K562 (cell line): ENCODE results near the gene CLIP1. TPM values are rescaled to one million over a fixed set of nuclear protein-coding genes. Genes with fewer than 3 reads are reported as not detected.

Experiments
- ATAC-seq: fragments of 200-7000 bp; cut with Tn5 transposase; 3 replicates; pipeline ENCODE4 v1.9.1; 2020; ENCODE audit warnings: moderate library complexity
- BruUV-seq: library from RNA; stranded (reverse); fragments of 400-500 nt; replicated peaks from 2 replicates; lab custom pipeline; 2021; lab: Mats Ljungman, UMichigan
- CTCF ChIA-PET: fragments of 300-600 bp; formaldehyde crosslinking; extraction: SDS; loops from one replicate; lab custom pipeline; 2021; ENCODE audit warnings: low intra/inter-chr PET ratio; lab: Yijun Ruan, JAX
- POLR2A ChIA-PET: fragments of 300-600, 350-650 bp; sonication (Branson Sonifier 250); formaldehyde crosslinking; extraction: SDS; loops from one replicate; lab custom pipeline; 2021; ENCODE audit warnings: antibody characterized with exemption, inconsistent platforms; lab: Yijun Ruan, JAX
- DNase-seq, 4 experiments: peaks; one replicate each; pipeline versions ENCODE4 v3.0.0 to v3.0.0-alpha.2; 2011 to 2018; ENCODE audit warnings: low spot score in 3 of 4, mixed read lengths in 3 of 4; ENCODE audit errors: extremely low read depth in 1 of 4
- FAIRE-seq: peaks from 2 replicates; lab custom pipeline; 2011; peaks lifted over from hg19 to GRCh38; lab: Jason Lieb, UNC
- H2AFZ ChIP-seq: 2 replicates; pipeline ENCODE4 v1.6.0; 2011; ENCODE audit warnings: low read depth, low read length, control low read depth, inconsistent platforms
- H3K27ac ChIP-seq: fragments of 200-600 bp; 3 replicates; pipeline ENCODE4 v1.8.0; 2011; ENCODE audit warnings: low read depth, mild to moderate bottlenecking, control low read depth, inconsistent platforms, low read length, moderate library complexity, mixed read lengths; ENCODE audit errors: extremely low read depth
- H3K27me3 ChIP-seq, 2 experiments: fragments of 300-600 bp in 1 of 2; 2 replicates in 1 of 2; 3 replicates in 1 of 2; pipeline versions ENCODE4 v1.6.0 to v1.8.0; 2011; ENCODE audit warnings: inconsistent platforms in 2 of 2, low read length in 2 of 2, mild to moderate bottlenecking in 1 of 2, mixed read lengths in 1 of 2, moderate library complexity in 1 of 2; ENCODE audit not compliant: control insufficient read depth in 2 of 2, insufficient read depth in 2 of 2
- H3K36me3 ChIP-seq: fragments of 300-600 bp; 3 replicates; pipeline ENCODE4 v1.8.0; 2011; ENCODE audit warnings: mild to moderate bottlenecking, low read length, inconsistent platforms; ENCODE audit not compliant: control insufficient read depth, insufficient read depth
- H3K4me1 ChIP-seq, 2 experiments: fragments of 200-600 bp in 1 of 2; replicated peaks in 1 of 2; 2 replicates in 1 of 2; 3 replicates in 1 of 2; pipeline versions ENCODE4 v1.5.1 to v1.8.0; 2011; ENCODE audit warnings: inconsistent platforms in 2 of 2, low read length in 2 of 2, mild to moderate bottlenecking in 1 of 2, mixed read lengths in 1 of 2, moderate library complexity in 1 of 2; ENCODE audit not compliant: control insufficient read depth in 2 of 2, insufficient read depth in 2 of 2
- H3K4me2 ChIP-seq: 2 replicates; pipeline ENCODE4 v1.6.1; 2011; ENCODE audit warnings: low read length, control low read depth, inconsistent platforms, mixed read lengths; ENCODE audit not compliant: insufficient read depth
- H3K4me3 ChIP-seq: fragments of 200-600 bp; sonication (generic), shearing (Covaris generic); 2 replicates; pipeline ENCODE4 v1.5.1; 2016; ENCODE audit warnings: control low read depth, inconsistent platforms
- H3K79me2 ChIP-seq: fragments of 200-600 bp; 3 replicates; pipeline ENCODE4 v1.8.0; 2011; ENCODE audit warnings: low read length, inconsistent platforms; ENCODE audit not compliant: control insufficient read depth, insufficient read depth
- H3K9ac ChIP-seq, 2 experiments: 2 replicates each; pipeline versions ENCODE4 v1.6.0 to v1.6.1; 2011; ENCODE audit warnings: low read depth in 2 of 2, low read length in 2 of 2, control low read depth in 1 of 2, inconsistent platforms in 1 of 2, mild to moderate bottlenecking in 1 of 2, mixed read lengths in 1 of 2; ENCODE audit not compliant: insufficient read depth in 1 of 2
- H3K9me1 ChIP-seq: one replicate; pipeline ENCODE4 v1.6.0; 2011; ENCODE audit warnings: inconsistent platforms, mild to moderate bottlenecking, low read length, moderate library complexity; ENCODE audit not compliant: control insufficient read depth, insufficient read depth
- H3K9me3 ChIP-seq: replicated peaks from 2 replicates; pipeline ENCODE4 v1.5.1; 2011; ENCODE audit warnings: low read depth, low read length, inconsistent platforms; ENCODE audit not compliant: control insufficient read depth, insufficient read depth
- H4K20me1 ChIP-seq: replicated peaks from 2 replicates; pipeline ENCODE4 v1.6.1; 2011; ENCODE audit warnings: low read length, inconsistent platforms, mixed read lengths; ENCODE audit not compliant: control insufficient read depth, insufficient read depth
- JUNB ChIP-seq: fragments of 450-650 bp; formaldehyde crosslinking; conservative IDR thresholded peaks from 2 replicates; pipeline ENCODE4 v1.4.0; 2020; ENCODE audit warnings: mild to moderate bottlenecking
- SLC30A9 ChIP-seq: fragments of 250-450 bp; sonication (Bioruptor Pico); IDR thresholded peaks from 2 replicates; pipeline ENCODE4 v1.8.0; 2022; ENCODE audit warnings: mild to moderate bottlenecking, moderate library complexity
- ZNF347 ChIP-seq: fragments of 450-650 bp; formaldehyde crosslinking; IDR thresholded peaks from 2 replicates; pipeline ENCODE4 v1.4.0; 2020; ENCODE audit warnings: low read depth, mild to moderate bottlenecking, moderate library complexity
- WGBS: fragments of 100-300 bp; shearing (Covaris generic); methylation state at CpG from one replicate; pipeline ENCODE4 v1.1.6; 2016; ENCODE audit warnings: low coverage, mixed read lengths; ENCODE audit not compliant: insufficient coverage; ENCODE audit errors: missing lambda C conversion rate; 5-methylcytosine and 5-hydroxymethylcytosine counted together
- in situ Hi-C: fragments of 300-500 bp; cut with MboI; formaldehyde crosslinking; loops from 4 replicates; pipeline ENCODE4 v1.15.0; 2018; ENCODE audit warnings: inconsistent platforms, mixed read lengths
- intact Hi-C: fragments of 100-400 bp; cut with micrococcal nuclease; formaldehyde crosslinking; loops from 2 replicates; pipeline ENCODE4 v1.14.2; 2022
- polyA plus RNA-seq, 8 experiments: library from polyadenylated mRNA; depleted of rRNA in 4 of 8; stranded (reverse) in 5 of 8; unstranded in 3 of 8; fragments of >200 nt; fragmentation: Nextera tagmentation in 2 of 8; fragmentation: Illumina TruSeq in 1 of 8; extraction: Ambion mirVana in 2 of 8; extraction: Trizol in 1 of 8; gene quantifications; 2 replicates each; pipeline versions ENCODE4 v1.2.1 to v1.2.3, GENCODE V29; 2011 to 2014; ENCODE audit warnings: inconsistent platforms in 1 of 8, missing spikeins in 1 of 8
- total RNA-seq, 7 experiments: library from RNA; depleted of rRNA in 6 of 7; stranded (reverse); fragments of >200 nt in 6 of 7; fragmentation: Illumina TruSeq in 2 of 7; extraction: Trizol in 2 of 7; gene quantifications; 2 replicates each; pipeline versions ENCODE4 v1.2.1 to v1.2.3, GENCODE V29; 2011 to 2021; ENCODE audit warnings: low replicate concordance in 1 of 7
- TF ChIP-seq, protein P1 (sequence below): fragments of 450-650 bp; formaldehyde crosslinking; IDR thresholded peaks from 2 replicates; pipeline ENCODE4 v1.4.0; 2022; ENCODE audit warnings: missing genetic modification characterization

The CLIP1 gene
- total and polyA plus RNA-seq, 9 of the 15 experiments (the other 6 are each of a cell fraction or from before 2014, with no cell fraction given): 5.8 to 33.9 (median 27.6) TPM

DNA sequence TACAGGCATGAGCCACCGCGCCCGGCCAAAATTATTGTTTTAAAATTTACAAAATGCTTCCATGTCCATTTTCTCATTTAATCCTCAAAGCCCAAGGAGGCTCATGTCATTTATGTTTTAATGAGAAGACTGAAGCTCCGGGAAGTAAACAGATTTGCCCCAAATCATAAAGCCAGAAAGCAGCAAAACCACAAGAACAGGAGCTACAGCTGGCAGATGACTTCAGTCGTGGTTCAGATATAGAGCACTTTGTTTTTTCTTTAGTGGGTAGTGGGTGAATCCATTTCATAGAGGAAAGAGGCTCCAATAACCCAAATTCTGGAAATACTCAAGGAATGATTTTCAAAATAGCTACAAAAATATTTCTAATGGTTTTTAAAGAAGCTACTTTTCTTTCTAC, 110.8 kb downstream of the CLIP1 start (continued):
- no peak for TF ChIP-seq SLC30A9
- TF ChIP-seq, protein P1, sequence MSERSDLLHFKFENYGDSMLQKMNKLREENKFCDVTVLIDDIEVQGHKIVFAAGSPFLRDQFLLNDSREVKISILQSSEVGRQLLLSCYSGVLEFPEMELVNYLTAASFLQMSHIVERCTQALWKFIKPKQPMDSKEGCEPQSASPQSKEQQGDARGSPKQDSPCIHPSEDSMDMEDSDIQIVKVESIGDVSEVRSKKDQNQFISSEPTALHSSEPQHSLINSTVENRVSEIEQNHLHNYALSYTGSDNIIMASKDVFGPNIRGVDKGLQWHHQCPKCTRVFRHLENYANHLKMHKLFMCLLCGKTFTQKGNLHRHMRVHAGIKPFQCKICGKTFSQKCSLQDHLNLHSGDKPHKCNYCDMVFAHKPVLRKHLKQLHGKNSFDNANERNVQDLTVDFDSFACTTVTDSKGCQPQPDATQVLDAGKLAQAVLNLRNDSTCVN (CRISPR knock-in tag): no peak
- no peak for TF ChIP-seq JUNB (CRISPR knock-in tag)

DNA sequence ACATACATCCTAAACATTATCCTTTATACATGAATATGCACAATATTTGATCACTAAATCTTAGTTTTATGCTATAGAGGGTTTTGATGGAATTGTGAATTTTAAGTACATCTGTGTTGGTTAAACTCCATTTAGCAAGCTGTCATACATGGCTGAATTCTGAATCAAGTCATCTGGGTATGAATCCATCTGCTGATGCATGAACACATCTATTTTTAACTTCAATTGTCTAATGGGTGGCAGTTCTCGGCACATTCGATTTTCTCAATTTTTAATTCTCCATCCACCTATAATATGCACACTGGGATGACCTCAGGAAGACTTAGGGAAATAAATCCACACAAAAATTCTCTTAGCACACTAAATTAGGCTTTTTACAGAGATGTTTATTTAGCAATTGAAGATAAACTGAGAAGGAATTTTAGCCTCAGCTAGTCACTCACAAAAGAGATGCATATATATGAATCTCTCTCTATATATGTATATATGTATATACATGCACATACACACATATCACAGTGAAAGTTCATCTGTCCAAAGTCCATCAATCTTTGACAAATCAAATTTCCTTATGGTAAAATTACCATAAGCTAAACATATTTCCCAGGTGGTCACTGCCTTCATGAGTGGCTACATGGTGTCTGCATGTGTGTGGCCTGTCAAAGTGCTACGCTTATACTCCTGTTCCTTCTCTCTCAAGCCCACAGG, 111.7 kb downstream of the CLIP1 start:
- Histone ChIP-seq H3K36me3 (peaks cover 19% of the 10 kb centered on the region; the same call in 2 of the 3 replicates), H4K20me1 (0 out of 2 replicates have a peak, but pooled peaks cover 3% of the 10 kb centered on the region), H3K27me3 (no peaks in the 10 kb centered on the region), H3K4me3 (no peak overlapping the region), H3K9me1 (no peaks in the 10 kb centered on the region), H2AFZ (no peak overlapping the region), H3K4me1 (no peaks in the 10 kb centered on the region), H3K4me2 (no peak overlapping the region), H3K9me3 (no peaks in the 10 kb centered on the region), H3K79me2 (no peaks in the 10 kb centered on the region), H3K9ac (no peak overlapping the region), H3K27ac (no peak overlapping the region)
- no TSS peak for BruUV-seq
- no peak for TF ChIP-seq ZNF347 (CRISPR knock-in tag)
- in situ Hi-C loops (no loop called here), intact Hi-C loops (no loop called here)
- 87% methylated on average over 3 of the region's 3 CpGs for WGBS
- DNase-seq: no peak
- ChIA-PET POLR2A (interaction anchor here (0.6 to 1.0 kb wide), 2 partner anchors 12 to 246 kb away, joined by 3 read pairs; no protein-coding TSS in a partner anchor), CTCF (no interaction called here)
- FAIRE-seq: no peak
- ATAC-seq: no peak
